ENCODE measurements around the gene MSRB3.
"Not testable (repeated sequence)": the region's sequence is repeated elsewhere in the genome, so short reads cannot be mapped to it uniquely, and the experiment has no call there.

MSRB3 gene

GRCh38 chr12:65278576-65279368 is at the start of gene MSRB3:
TSS of gene MSRB3 (plus strand) at chr12:65278683. CDS start at chr12:65308580, 29,897 bp downstream.
- no peak for DNase-seq

- no peak for DNase-seq
Measured at GRCh38 chr12:65229441-65229840, 49.0 kb upstream of the MSRB3 start.

- DNase-seq, result no peak
Measured at GRCh38 chr12:65232476-65233077, 45.9 kb upstream of the MSRB3 start.

- DNase-seq, result no peak
Measured at GRCh38 chr12:65237153-65237552, 41.3 kb upstream of the MSRB3 start.

- no peak for DNase-seq
Measured at GRCh38 chr12:65238609-65239008, 39.9 kb upstream of the MSRB3 start.

- DNase-seq, result no peak
Measured at GRCh38 chr12:65248656-65249633, 29.5 kb upstream of the MSRB3 start.

- no peak for DNase-seq
Measured at GRCh38 chr12:65252515-65252914, 26.0 kb upstream of the MSRB3 start.

- DNase-seq, result no peak
Measured at GRCh38 chr12:65257986-65258385, 20.5 kb upstream of the MSRB3 start.

GRCh38 chr12:65259501-65259900 is 19.0 kb upstream of the MSRB3 start:
- DNase-seq, result no peak

- DNase-seq, result no peak
Measured at GRCh38 chr12:65263777-65264176, 14.7 kb upstream of the MSRB3 start.

- DNase-seq, result no peak
Measured at GRCh38 chr12:65266408-65266807, 12.1 kb upstream of the MSRB3 start.

- DNase-seq, result no peak
Measured at GRCh38 chr12:65269603-65270002, 8.9 kb upstream of the MSRB3 start.

GRCh38 chr12:65274602-65275272 is 3.7 kb upstream of the MSRB3 start:
- DNase-seq, result no peak

- DNase-seq, result no peak
Measured at GRCh38 chr12:65275627-65276026, 2.9 kb upstream of the MSRB3 start.

GRCh38 chr12:65276916-65277530 is 1.5 kb upstream of the MSRB3 start:
- no peak for DNase-seq

GRCh38 chr12:65277994-65278575 is 398 bp upstream of the MSRB3 start:
- no peak for DNase-seq

GRCh38 chr12:65279369-65280112 is 1.1 kb downstream of the MSRB3 start:
- no peak for DNase-seq

- DNase-seq, result no peak
Measured at GRCh38 chr12:65280306-65280705, 1.8 kb downstream of the MSRB3 start.

- DNase-seq, result no peak
Measured at GRCh38 chr12:65282840-65283239, 4.4 kb downstream of the MSRB3 start.

- not testable (repeated sequence) for DNase-seq
Measured at GRCh38 chr12:65285532-65285931, 7.0 kb downstream of the MSRB3 start.

GRCh38 chr12:65287426-65287825 is 8.9 kb downstream of the MSRB3 start:
- DNase-seq, result no peak

Measured in SHP77 treated with DMSO at 0.1 percent for 48 hours (cell line).